Vagina (tissue), 2 donors: ENCODE measurements around the gene INPP4B. TPM values are rescaled to one million over a fixed set of nuclear protein-coding genes. Genes with fewer than 3 reads are reported as not detected.

ENCODE experiments used
- DNase-seq, 2 donors: peaks; one replicate each; pipeline ENCODE4 v3.0.0-alpha.2; 2017; ENCODE audit errors: extremely low spot score in 2 of 2
- H3K27ac ChIP-seq: fragments of 200-600 bp; sonication (generic); one replicate; pipeline ENCODE4 v1.5.1; 2019
- H3K27me3 ChIP-seq: fragments of 200-600 bp; sonication (generic); one replicate; pipeline ENCODE4 v1.5.1; 2019
- H3K36me3 ChIP-seq, 2 donors: fragments of 200-600 bp; sonication (generic); one replicate each; pipeline ENCODE4 v1.5.1; 2017 to 2019
- H3K4me1 ChIP-seq: fragments of 200-600 bp; sonication (generic); one replicate; pipeline ENCODE4 v1.5.1; 2019
- H3K4me3 ChIP-seq, 2 donors: fragments of 200-600 bp; sonication (generic); 1 replicate in 1 of 2; 2 replicates in 1 of 2; pipeline ENCODE4 v1.5.1; 2016 to 2019
- H3K9me3 ChIP-seq: fragments of 200-600 bp; sonication (generic); one replicate; pipeline ENCODE4 v1.5.1; 2019
- CTCF ChIP-seq, 3 experiments: fragments of 450-650 bp in 2 of 3; fragments of 200-600 bp in 1 of 3; sonication (generic) in 1 of 3; IDR thresholded peaks; one replicate each; pipeline ENCODE4 v1.5.1; 2017 to 2019; ENCODE audit warnings: antibody characterized with exemption in 3 of 3, mild to moderate bottlenecking in 2 of 3, moderate library complexity in 2 of 3
- POLR2A ChIP-seq, 2 donors: fragments of 450-650 bp; IDR thresholded peaks; one replicate each; pipeline ENCODE4 v1.6.1; 2017; ENCODE audit warnings: antibody characterized with exemption in 2 of 2, mild to moderate bottlenecking in 2 of 2, moderate library complexity in 2 of 2
- POLR2AphosphoS5 ChIP-seq, 2 donors: sonication (generic); formaldehyde crosslinking; IDR thresholded peaks; one replicate each; pipeline ENCODE4 v1.9.0; 2017; ENCODE audit warnings: antibody characterized with exemption in 2 of 2, mild to moderate bottlenecking in 2 of 2, low read depth in 1 of 2; ENCODE audit not compliant: insufficient read depth in 1 of 2
- intact Hi-C: fragments of 100-400 bp; cut with DNase I; formaldehyde crosslinking; loops from one replicate; pipeline ENCODE4 v1.15.1; 2023
- total RNA-seq: library from RNA; depleted of rRNA; stranded (reverse); fragments of >200 nt; gene quantifications from one replicate; pipeline ENCODE4 v1.2.3, GENCODE V29; 2016

Gene INPP4B
- total RNA-seq, 1 donor from 2014 or later, result 21.1 TPM

GRCh38 chr4:142379277-142380051 is 466.6 kb downstream of the INPP4B start:
- intact Hi-C loops, result no loop called here
- Histone ChIP-seq H3K4me3 (no peak overlapping the region), H3K4me1 (peaks cover 17% of the 10 kb centered on the region), H3K9me3 (no peaks in the 10 kb centered on the region), H3K27ac (peak overlapping the region; percentile 28), H3K36me3 (no peaks in the 10 kb centered on the region), H3K27me3 (no peaks in the 10 kb centered on the region)
- TF ChIP-seq POLR2A (IDR thresholded peaks at IDR 0.05), result no peak
- TF ChIP-seq CTCF (IDR thresholded peaks at IDR 0.05), result no peak
- TF ChIP-seq POLR2AphosphoS5 (IDR thresholded peaks at IDR 0.05; ENCODE audit: insufficient read depth in 1 of 2, low read depth in 1 of 2), result no peak
- DNase-seq, result no peak

GRCh38 chr4:142378179-142378578 is 467.9 kb downstream of the INPP4B start:
- no peaks in the 10 kb centered on the region for H3K27me3 ChIP-seq
- no peak for DNase-seq
- H3K27ac ChIP-seq, result no peak overlapping the region
- TF ChIP-seq CTCF (IDR thresholded peaks at IDR 0.05), result no peak
- TF ChIP-seq POLR2A (IDR thresholded peaks at IDR 0.05), result no peak
- TF ChIP-seq POLR2AphosphoS5 (IDR thresholded peaks at IDR 0.05; ENCODE audit: insufficient read depth in 1 of 2, low read depth in 1 of 2), result no peak
- intact Hi-C loops, result no loop called here
- peaks cover 26% of the 10 kb centered on the region for H3K4me1 ChIP-seq
- H3K36me3 ChIP-seq, result no peaks in the 10 kb centered on the region
- H3K9me3 ChIP-seq, result no peaks in the 10 kb centered on the region
- H3K4me3 ChIP-seq, result no peak overlapping the region

GRCh38 chr4:142377342-142378091 is 468.6 kb downstream of the INPP4B start:
- DNase-seq, result no peak
- no peak for TF ChIP-seq CTCF (IDR thresholded peaks at IDR 0.05)
- Histone ChIP-seq H3K4me3 (no peak overlapping the region), H3K36me3 (no peaks in the 10 kb centered on the region), H3K4me1 (peaks cover 33% of the 10 kb centered on the region), H3K9me3 (no peaks in the 10 kb centered on the region), H3K27me3 (no peaks in the 10 kb centered on the region), H3K27ac (no peak overlapping the region)
- intact Hi-C loops, result no loop called here

- no peaks in the 10 kb centered on the region for H3K27me3 ChIP-seq
- intact Hi-C loops, result no loop called here
- no peak overlapping the region for H3K4me3 ChIP-seq
- no peaks in the 10 kb centered on the region for H3K9me3 ChIP-seq
- no peaks in the 10 kb centered on the region for H3K36me3 ChIP-seq
- peaks cover 33% of the 10 kb centered on the region for H3K4me1 ChIP-seq
- TF ChIP-seq CTCF (IDR thresholded peaks at IDR 0.05) (no peak), POLR2AphosphoS5 (IDR thresholded peaks at IDR 0.05; ENCODE audit: insufficient read depth in 1 of 2, low read depth in 1 of 2) (no peak), POLR2A (IDR thresholded peaks at IDR 0.05) (no peak)
- no peak for DNase-seq
- H3K27ac ChIP-seq, result no peak overlapping the region
Measured at GRCh38 chr4:142376204-142376603, 469.9 kb downstream of the INPP4B start.

GRCh38 chr4:142373610-142374009 is 472.5 kb downstream of the INPP4B start:
- H3K4me3 ChIP-seq, result no peak overlapping the region
- no peaks in the 10 kb centered on the region for H3K36me3 ChIP-seq
- intact Hi-C loops, result no loop called here
- H3K9me3 ChIP-seq, result no peaks in the 10 kb centered on the region
- H3K27me3 ChIP-seq, result no peaks in the 10 kb centered on the region
- TF ChIP-seq CTCF (IDR thresholded peaks at IDR 0.05), result no peak
- TF ChIP-seq POLR2AphosphoS5 (IDR thresholded peaks at IDR 0.05; ENCODE audit: insufficient read depth in 1 of 2, low read depth in 1 of 2), result no peak
- TF ChIP-seq POLR2A (IDR thresholded peaks at IDR 0.05), result no peak
- no peak overlapping the region for H3K27ac ChIP-seq
- peaks cover 17% of the 10 kb centered on the region for H3K4me1 ChIP-seq
- DNase-seq, result no peak
